Sigmoid colon (tissue), 7 donors: ENCODE data around the gene GATB. TPM values are rescaled to one million over a fixed set of nuclear protein-coding genes. Genes with fewer than 3 reads are reported as not detected.

ENCODE experiments used
- DNase-seq: peaks from one replicate; pipeline ENCODE4 v3.0.0-alpha.2; 2019
- H3K27ac ChIP-seq, 4 donors: fragments of 200-600 bp; sonication (generic); one replicate each; pipeline ENCODE4 v1.5.1; 2016 to 2019; ENCODE audit warnings: mild to moderate bottlenecking in 1 of 4
- H3K27me3 ChIP-seq, 3 donors: fragments of 200-600 bp; sonication (generic); one replicate each; pipeline ENCODE4 v1.5.1; 2019; ENCODE audit warnings: mild to moderate bottlenecking in 1 of 3
- H3K36me3 ChIP-seq, 4 donors: fragments of 200-600 bp; sonication (generic); one replicate each; pipeline ENCODE4 v1.5.1; 2016 to 2019
- H3K4me1 ChIP-seq, 4 donors: fragments of 200-600 bp; sonication (generic); one replicate each; pipeline ENCODE4 v1.5.1; 2017 to 2019
- H3K4me3 ChIP-seq, 4 donors: fragments of 200-600 bp; sonication (generic); one replicate each; pipeline ENCODE4 v1.5.1; 2017 to 2019; ENCODE audit warnings: mild to moderate bottlenecking in 2 of 4, moderate library complexity in 1 of 4
- H3K9me3 ChIP-seq, 4 donors: fragments of 200-600 bp in 3 of 4; sonication (generic) in 3 of 4; one replicate each; pipeline versions ENCODE4 v1.5.1 to v1.6.1; 2013 to 2019
- EP300 ChIP-seq, 4 donors: sonication (generic); formaldehyde crosslinking; IDR thresholded peaks; one replicate each; pipeline ENCODE4 v1.6.1; 2017; ENCODE audit warnings: antibody characterized with exemption in 4 of 4
- POLR2A ChIP-seq, 2 donors: fragments of 450-650 bp; IDR thresholded peaks; one replicate each; pipeline ENCODE4 v1.6.1; 2016; ENCODE audit warnings: antibody characterized with exemption in 2 of 2, mild to moderate bottlenecking in 2 of 2, moderate library complexity in 2 of 2
- POLR2AphosphoS5 ChIP-seq, 4 donors: sonication (generic); formaldehyde crosslinking; IDR thresholded peaks; one replicate each; pipeline ENCODE4 v1.6.1; 2017; ENCODE audit warnings: antibody characterized with exemption in 4 of 4
- WGBS, 2 donors: extraction: QIAGEN DNeasy Blood & Tissue Kit; methylation state at CpG; one replicate each; pipeline ENCODE4 v1.1.7; 2013; 5-methylcytosine and 5-hydroxymethylcytosine counted together
- intact Hi-C: fragments of 100-400 bp; cut with DNase I; formaldehyde crosslinking; loops from one replicate; pipeline ENCODE4 v1.15.1; 2023
- polyA plus RNA-seq, 3 donors: library from polyadenylated mRNA; stranded (reverse); fragments of 200-250 nt; gene quantifications; one replicate each; pipeline ENCODE4 v1.2.3, GENCODE V29; 2013
- total RNA-seq, 4 donors: library from RNA; depleted of rRNA; stranded (reverse); fragments of >200 nt; gene quantifications; one replicate each; pipeline ENCODE4 v1.1.0, GENCODE V29; 2016
- TF ChIP-seq, protein P1 (sequence below), 4 experiments: fragments of 450-650 bp in 3 of 4; fragments of 200-600 bp in 1 of 4; IDR thresholded peaks; one replicate each; pipeline ENCODE4 v1.5.1; 2016 to 2019; ENCODE audit warnings: antibody characterized with exemption in 4 of 4, mild to moderate bottlenecking in 3 of 4, moderate library complexity in 2 of 4
- donor health status: healthy with polysubstance abuse.
- donor health status: Bipolar disorder and iron deficiency.
- donor health status: healthy.

Gene GATB
- total RNA-seq, result 10 to 100 TPM; 11.1 to 22.1 (median 17.6) TPM
- polyA plus RNA-seq, result 10 to 100 TPM; 15.0 to 21.3 (median 15.1) TPM

DNA sequence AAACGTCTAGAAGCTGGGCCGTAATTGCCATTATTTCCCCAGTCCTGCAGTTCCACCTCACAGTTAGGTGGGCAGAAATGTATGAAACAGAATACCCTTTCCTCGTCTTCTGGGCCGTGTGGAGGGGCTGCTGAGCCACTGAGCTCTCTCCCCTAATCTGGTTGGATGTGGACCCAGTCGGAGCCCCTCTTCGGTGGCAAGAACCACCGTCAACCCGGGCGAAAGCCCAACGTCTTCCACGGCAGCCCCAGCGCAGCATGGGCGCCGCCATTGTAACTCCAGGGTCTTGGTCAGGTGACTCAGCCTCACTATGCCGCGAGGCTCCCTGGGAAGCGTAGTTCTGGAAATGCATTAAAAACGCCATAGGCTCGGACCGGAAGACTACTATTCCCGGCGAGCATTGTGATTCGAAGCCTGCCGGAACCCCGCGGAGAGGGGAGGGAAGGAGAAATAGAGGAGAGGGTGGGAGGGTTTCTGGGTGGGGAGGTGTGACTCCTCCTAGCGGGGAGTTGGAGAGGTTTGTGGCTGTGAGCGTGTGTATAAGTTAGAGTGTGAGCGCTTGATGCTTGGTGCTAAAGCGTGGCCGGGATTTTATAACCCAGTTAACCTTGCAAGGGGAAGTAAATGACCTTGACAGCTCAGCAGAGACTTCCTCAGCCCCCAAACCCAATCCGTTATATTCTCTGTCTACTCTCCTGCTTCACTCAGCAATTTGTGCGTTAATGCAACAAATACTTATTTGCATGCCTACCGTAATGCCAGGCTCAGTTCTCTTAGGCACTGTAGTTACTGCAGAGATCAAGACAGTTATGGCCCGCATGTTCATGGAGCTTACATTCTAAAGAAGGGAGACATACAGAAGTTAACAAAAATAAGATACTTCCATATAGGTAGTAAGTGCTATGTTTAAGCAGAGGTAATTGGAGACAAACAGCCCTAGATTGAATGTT is at the start of gene GATB:
Gene GATB, minus strand, starts transcription at position 296 of the 950 bp plus-strand sequence. Its CDS starts 25 bp downstream, at position 271.
- Histone ChIP-seq H3K4me3 (peak within 1 kb of the TSS; percentile 65 to 91 (median 74)), H3K36me3 (peaks cover 0 to 20% (median 2%) of the 10 kb centered on the region in 4 donors), H3K27ac (peak within 1 kb of the TSS; percentile 59 to 78 (median 72)), H3K9me3 (no peaks in the 10 kb centered on the region), H3K4me1 (peaks cover 0 to 11% (median 7%) of the 10 kb centered on the region in 4 donors), H3K27me3 (no peaks in the 10 kb centered on the region)
- peak; percentile 96 for DNase-seq
- peak in 1 of 2 donors; percentile 46 for TF ChIP-seq POLR2A (IDR thresholded peaks at IDR 0.05)
- TF ChIP-seq, protein P1, sequence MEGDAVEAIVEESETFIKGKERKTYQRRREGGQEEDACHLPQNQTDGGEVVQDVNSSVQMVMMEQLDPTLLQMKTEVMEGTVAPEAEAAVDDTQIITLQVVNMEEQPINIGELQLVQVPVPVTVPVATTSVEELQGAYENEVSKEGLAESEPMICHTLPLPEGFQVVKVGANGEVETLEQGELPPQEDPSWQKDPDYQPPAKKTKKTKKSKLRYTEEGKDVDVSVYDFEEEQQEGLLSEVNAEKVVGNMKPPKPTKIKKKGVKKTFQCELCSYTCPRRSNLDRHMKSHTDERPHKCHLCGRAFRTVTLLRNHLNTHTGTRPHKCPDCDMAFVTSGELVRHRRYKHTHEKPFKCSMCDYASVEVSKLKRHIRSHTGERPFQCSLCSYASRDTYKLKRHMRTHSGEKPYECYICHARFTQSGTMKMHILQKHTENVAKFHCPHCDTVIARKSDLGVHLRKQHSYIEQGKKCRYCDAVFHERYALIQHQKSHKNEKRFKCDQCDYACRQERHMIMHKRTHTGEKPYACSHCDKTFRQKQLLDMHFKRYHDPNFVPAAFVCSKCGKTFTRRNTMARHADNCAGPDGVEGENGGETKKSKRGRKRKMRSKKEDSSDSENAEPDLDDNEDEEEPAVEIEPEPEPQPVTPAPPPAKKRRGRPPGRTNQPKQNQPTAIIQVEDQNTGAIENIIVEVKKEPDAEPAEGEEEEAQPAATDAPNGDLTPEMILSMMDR (IDR thresholded peaks at IDR 0.05), result peak in 3 of 4 experiments; percentile 12 to 44 (median 15)
- peak; percentile 47 to 82 (median 81) for TF ChIP-seq POLR2AphosphoS5 (IDR thresholded peaks at IDR 0.05)
- TF ChIP-seq EP300 (IDR thresholded peaks at IDR 0.05), result peak in 1 of 4 donors; percentile 59
- intact Hi-C loops, result loop anchor here (5.0 kb wide), 5 partner anchors 89 to 1754 kb away; partner anchors contain the start of genes LRBA and RPS3A
- 5 to 6% methylated on average over 35 of the region's 35 CpGs for WGBS, 2 donors

DNA sequence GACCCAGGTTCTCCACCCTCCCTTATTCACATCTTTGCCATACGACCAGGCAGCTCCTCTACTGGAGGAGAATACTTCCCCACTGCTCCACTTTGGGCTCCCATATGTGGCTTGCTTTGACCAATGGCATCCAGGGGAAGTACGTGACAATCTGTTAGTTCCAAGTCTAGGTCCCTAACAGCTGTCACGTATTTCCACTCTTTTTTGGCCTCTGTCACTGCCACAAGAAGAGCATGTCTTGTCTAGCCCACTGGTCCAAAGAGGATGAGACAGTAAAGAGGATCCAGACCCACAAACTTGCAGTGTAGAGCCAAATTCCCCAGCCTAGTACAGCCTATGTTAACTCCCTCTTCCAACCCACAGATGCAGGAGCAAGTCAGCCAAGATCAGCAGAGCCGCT is 49.7 kb upstream of the GATB start:
- Histone ChIP-seq H3K27ac (no peak overlapping the region), H3K27me3 (no peaks in the 10 kb centered on the region), H3K4me1 (peaks cover 0 to 23% (median 10%) of the 10 kb centered on the region in 4 donors), H3K9me3 (no peaks in the 10 kb centered on the region), H3K36me3 (no peaks in the 10 kb centered on the region), H3K4me3 (no peak overlapping the region)
- TF ChIP-seq, protein P1 (IDR thresholded peaks at IDR 0.05), result no peak
- no peak for TF ChIP-seq POLR2AphosphoS5 (IDR thresholded peaks at IDR 0.05)
- no peak for TF ChIP-seq POLR2A (IDR thresholded peaks at IDR 0.05)
- TF ChIP-seq EP300 (IDR thresholded peaks at IDR 0.05), result no peak
- 88 to 89% methylated on average over 4 of the region's 4 CpGs for WGBS, 2 donors
- DNase-seq, result no peak
- intact Hi-C loops, result no loop called here

DNA sequence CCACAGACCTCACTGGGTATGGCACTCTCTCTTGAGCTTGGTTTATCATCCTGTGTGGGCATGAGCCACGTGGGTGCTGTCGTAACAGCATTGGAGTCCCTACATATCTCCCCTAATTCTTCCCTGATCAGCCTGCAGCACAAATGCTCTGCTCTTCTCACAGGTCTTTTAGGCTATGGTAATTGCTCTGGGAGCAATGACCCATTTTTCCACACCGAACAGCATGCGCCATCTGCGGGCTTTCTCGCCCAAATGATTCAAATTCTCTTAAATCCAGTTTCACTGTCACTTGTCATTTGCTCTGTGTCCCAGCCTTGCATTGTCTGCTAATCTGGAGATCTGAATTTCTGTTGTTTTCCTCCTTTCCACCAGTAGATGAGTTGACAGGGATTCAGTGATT is 48.9 kb upstream of the GATB start:
- intact Hi-C loops, result no loop called here
- no peak overlapping the region for H3K4me3 ChIP-seq
- no peaks in the 10 kb centered on the region for H3K9me3 ChIP-seq
- no peaks in the 10 kb centered on the region for H3K36me3 ChIP-seq
- DNase-seq, result no peak
- WGBS, 2 donors, result 94 to 95% methylated on average over 6 of the region's 6 CpGs
- peaks cover 0 to 23% (median 10%) of the 10 kb centered on the region in 4 donors for H3K4me1 ChIP-seq
- H3K27me3 ChIP-seq, result no peaks in the 10 kb centered on the region
- TF ChIP-seq, protein P1 (IDR thresholded peaks at IDR 0.05), result no peak
- no peak for TF ChIP-seq POLR2A (IDR thresholded peaks at IDR 0.05)
- TF ChIP-seq POLR2AphosphoS5 (IDR thresholded peaks at IDR 0.05), result no peak
- no peak for TF ChIP-seq EP300 (IDR thresholded peaks at IDR 0.05)
- H3K27ac ChIP-seq, result no peak overlapping the region

DNA sequence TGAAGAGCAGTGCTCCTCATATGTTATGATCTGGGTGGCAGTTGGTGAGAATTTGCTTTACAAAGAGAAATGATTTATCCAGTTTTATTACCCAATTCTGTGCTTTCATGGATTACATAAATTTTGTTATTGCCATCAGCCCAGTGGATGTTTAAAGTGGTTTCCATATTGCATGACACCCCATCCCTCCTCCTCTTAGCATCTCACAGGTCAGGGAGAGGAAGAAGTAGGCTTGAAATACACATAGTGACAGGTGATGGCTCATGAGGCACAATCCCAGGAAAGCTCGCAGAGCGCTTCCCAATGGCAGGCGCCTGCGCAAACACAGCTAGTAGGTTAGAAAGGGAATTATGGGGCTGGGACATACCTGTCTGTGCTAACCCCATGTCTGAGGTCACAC is 47.7 kb upstream of the GATB start:
- no peak for DNase-seq
- Histone ChIP-seq H3K27ac (no peak overlapping the region), H3K27me3 (no peaks in the 10 kb centered on the region), H3K36me3 (no peaks in the 10 kb centered on the region), H3K4me1 (peaks cover 0 to 23% (median 10%) of the 10 kb centered on the region in 4 donors), H3K4me3 (no peak overlapping the region), H3K9me3 (no peaks in the 10 kb centered on the region)
- intact Hi-C loops, result no loop called here
- no peak for TF ChIP-seq POLR2A (IDR thresholded peaks at IDR 0.05)
- TF ChIP-seq POLR2AphosphoS5 (IDR thresholded peaks at IDR 0.05), result no peak
- TF ChIP-seq, protein P1 (IDR thresholded peaks at IDR 0.05), result no peak
- no peak for TF ChIP-seq EP300 (IDR thresholded peaks at IDR 0.05)
- WGBS, 2 donors, result 96% methylated on average over 4 of the region's 4 CpGs
